ENCODE results near the gene PDE4D.

- TF ChIP-seq CTCF (conservative IDR thresholded peaks at IDR 0.05; ENCODE audit: low read depth, low read length) (no peak), EZH2 (IDR thresholded peaks at IDR 0.05; ENCODE audit: low read length, unreplicated experiment) (no peak), EZH2phosphoT487 (IDR thresholded peaks at IDR 0.05; ENCODE audit: borderline replicate concordance, low read length) (no peak)
These were observed 798.7 kb downstream of the PDE4D start for GRCh38 chr5:59094864-59095263.
